ENCODE measurements around the gene CFAP46.
"Not testable (repeated sequence)": the region's sequence is repeated elsewhere in the genome, so short reads cannot be mapped to it uniquely, and the experiment has no call there.

Gene CFAP46

DNA sequence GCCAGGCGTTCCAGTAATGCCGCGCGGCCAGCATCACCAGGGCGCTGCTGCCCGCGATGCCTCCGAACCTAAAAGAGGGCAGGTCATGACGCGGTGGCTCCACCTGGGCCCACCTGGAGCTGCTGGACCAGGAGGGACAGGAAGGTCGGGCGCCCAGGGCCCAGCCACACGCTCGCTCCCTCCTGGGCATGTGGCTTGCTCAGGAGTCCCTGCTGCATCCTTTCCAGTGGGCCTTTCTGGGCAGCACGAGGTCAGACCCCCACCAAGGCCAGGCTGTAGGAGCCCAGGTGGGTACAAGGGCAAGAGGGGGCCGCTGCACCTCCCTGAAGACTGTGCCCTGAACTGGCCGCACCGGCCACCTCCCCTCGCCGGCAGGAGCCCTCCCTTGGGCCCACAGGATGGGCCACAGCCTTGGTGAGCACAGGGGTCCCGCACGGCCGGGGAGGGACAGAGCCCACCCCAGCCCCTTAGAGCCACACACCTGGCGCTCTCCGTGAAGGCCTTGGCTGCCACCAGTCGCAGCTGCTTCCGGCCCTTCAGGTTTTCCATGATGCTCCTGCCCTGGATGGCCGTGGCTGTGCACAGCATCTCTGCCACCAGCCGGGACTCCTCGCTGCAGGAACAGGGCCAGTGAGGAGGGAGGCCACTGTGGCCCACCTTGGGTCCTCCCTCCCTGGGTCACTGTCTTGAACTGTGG lies 43.2 kb downstream of the CFAP46 start:
- no peak for DNase-seq (ENCODE audit: low spot score)

DNA sequence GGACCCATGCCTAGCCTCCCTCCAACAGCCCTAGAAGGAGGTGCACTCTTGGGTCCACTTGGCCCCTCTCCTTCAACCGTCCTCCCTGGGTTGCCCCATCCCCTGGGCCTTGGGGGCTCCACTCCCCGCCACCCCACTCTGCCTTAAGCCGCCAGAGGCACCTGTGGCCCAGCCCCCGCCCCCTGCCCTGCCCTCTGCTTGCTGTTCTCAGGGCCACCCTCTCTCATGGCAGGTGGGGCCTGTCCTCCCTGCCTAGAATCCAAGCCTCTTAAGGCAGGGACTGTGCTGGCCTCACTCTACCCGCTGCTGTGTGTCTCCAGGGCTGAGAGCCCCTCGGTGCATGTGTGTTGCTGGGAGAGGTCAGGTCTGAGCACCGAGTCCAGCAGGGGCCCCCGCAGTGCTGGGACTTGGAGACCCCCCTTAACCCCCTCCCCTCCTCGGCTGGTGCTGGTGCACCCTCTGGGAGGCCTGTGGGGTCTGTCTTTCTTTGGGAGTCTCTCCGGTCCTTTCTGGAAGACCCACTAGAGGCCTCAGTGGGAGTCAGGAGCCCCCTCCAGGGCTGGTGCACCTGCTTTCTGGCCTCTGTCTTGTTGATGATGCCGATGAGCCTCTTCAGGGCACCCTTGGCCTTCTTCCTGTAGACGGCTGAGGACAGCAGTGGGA lies 43.8 kb downstream of the CFAP46 start:
- no peak for DNase-seq (ENCODE audit: low spot score)

DNA sequence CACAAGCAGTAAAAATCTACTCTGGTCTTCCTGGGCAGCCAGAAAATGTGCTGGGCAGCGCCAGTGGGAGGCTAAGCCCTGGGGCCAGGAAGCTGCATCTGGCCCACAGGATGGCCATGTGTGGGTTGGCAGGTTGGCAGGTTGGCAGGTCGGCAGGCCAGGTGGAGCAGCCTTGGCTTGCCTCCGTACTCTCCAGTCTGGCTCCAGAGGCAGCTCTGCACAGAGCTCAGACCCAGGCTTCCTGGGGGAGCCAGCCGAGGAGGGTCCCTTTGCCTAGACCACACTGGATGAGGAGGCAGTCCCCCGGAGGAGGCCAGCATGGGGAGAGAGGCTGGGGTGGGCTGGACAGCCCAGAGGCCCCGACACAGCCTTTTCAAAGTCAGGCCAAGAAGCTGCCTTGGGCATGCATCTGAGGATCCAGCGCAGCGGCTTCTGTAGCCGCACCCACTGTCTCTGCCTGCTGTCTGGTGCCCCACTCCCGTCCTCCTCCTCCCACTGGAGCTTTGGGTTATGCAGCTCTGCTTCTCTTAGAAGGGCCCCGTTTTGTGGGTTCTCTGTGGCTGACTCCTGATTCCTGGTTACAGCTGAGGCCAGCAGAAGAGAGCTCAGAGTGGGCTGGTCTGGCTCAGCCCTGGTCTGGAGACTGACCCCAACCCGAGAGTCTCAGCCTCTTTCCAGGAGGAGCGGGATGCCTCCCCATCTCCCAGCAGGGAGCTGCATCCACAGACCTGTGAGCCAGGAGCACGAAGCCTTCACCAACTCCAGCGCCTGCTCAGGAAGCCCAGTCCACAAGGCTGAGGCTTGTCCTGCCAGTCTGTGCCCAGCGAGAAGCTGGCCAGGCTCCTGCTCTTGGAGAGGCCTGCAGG lies 44.6 kb downstream of the CFAP46 start:
- DNase-seq (ENCODE audit: low spot score), result no peak

DNA sequence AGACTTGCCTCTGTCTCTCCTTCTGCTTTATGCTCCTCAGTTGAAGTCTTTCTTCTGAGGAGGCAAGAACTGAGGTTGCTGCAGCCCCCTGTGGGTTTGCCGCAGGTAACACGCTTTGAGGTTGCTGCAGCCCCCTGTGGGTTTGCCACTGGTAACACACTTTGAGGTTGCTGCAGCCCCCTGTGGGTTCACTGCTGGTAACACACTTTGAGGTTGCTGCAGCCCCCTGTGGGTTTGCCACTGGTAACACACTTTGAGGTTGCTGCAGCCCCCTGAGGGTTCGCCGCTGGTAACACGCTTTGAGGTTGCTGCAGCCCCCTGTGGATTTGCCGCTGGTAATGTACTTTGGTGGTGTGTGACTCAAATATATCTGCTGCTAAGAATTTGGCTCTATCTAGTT lies 48.6 kb downstream of the CFAP46 start:
- not testable (repeated sequence) for DNase-seq (ENCODE audit: low spot score)

DNA sequence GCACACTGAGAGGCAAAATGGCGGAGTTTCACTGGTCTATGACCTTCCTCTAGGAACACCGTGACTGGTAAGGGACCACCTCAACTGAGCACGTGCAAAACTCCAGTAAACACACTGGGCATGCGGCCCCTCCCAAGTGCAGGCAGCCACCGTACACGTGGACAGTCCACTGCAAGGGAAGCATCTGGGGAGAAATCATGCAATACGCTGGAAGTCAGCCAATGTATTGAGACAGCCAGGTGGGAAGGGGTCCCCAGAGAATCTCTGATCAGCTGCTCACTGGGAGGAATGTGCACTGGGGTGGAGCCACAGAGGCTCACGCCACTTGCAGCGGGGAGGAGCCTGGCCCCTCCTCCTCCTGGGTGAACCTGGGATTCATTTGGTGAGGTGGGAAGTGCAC lies 49.3 kb downstream of the CFAP46 start:
- DNase-seq (ENCODE audit: low spot score), result no peak

DNA sequence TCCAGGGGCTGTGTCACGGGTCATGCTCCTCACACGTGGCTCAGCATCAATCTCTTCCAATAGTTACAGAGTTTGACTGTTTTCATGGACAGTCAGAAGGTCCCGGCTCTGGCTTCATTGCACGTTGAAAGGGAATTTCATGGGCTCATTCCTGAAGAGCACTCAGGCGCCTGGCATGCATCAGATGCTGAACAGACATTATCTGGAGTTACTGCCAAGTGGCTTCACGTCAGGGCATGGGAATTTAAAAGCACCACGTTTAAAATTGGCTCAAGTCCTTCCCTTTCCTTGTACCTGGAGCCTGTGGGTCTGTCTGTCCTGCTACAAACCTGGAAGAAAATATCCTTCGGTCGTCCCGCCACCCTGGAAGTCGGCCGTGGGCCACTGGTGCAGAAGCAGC lies 50.4 kb downstream of the CFAP46 start:
- DNase-seq (ENCODE audit: low spot score), result no peak

DNA sequence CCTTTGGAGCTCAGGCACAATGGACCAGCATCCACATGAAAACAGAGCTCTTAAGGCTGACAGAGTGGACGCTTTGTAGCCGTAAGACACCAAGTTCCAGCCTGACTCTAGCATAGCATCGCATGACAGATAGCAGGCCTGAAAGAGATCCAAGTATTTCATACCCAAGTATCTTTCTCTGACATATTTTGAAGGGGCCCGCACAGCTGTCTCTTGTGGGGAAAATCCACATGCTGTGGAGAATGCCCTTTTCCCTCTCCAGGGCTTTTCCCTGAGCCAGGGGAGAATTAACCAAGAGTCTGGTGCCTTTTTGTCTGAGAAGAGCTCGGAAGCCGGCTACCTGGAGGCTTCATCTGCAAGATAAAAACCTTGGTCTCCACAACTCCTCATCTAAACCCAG lies 51.0 kb downstream of the CFAP46 start:
- no peak for DNase-seq (ENCODE audit: low spot score)

DNA sequence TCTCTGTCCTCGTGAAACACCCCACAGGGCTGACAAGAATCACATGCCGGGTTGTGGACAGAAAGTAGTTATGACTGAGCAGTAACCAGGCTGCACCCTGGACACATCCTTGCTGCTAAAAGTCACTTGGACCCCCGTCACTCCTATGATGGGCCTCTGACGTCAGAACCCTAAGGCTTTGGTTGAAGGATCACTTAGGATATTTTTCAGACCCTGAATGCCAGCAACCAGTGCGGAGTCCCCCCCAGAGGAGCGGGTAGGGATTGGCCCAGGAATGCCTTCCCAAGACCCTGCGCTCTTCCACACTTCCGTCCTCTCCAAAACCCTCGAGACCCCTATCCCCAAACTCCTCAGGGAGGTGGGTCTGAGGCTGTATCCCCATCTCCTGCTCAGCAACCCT lies 52.1 kb downstream of the CFAP46 start:
- no peak for DNase-seq (ENCODE audit: low spot score)

DNA sequence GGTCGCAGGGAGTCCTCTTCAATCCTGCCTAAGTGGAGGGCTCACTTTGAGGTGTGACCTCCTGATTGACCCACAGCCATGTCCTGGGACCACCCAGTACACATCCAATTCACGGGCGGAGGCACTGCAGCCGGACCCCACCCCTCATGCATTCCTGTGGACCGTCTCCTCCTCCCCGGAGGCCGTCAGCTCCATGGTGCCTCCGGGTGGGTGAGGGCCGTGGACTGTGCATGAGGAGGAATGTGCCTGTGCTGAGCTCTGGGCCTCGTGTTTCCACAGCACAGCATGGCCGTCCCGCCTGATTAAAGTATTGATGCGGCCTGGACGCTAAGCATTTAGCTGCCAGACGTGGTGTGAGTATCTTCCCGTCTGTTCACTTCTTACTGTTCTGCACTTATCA lies 52.8 kb downstream of the CFAP46 start:
- DNase-seq (ENCODE audit: low spot score), result no peak

DNA sequence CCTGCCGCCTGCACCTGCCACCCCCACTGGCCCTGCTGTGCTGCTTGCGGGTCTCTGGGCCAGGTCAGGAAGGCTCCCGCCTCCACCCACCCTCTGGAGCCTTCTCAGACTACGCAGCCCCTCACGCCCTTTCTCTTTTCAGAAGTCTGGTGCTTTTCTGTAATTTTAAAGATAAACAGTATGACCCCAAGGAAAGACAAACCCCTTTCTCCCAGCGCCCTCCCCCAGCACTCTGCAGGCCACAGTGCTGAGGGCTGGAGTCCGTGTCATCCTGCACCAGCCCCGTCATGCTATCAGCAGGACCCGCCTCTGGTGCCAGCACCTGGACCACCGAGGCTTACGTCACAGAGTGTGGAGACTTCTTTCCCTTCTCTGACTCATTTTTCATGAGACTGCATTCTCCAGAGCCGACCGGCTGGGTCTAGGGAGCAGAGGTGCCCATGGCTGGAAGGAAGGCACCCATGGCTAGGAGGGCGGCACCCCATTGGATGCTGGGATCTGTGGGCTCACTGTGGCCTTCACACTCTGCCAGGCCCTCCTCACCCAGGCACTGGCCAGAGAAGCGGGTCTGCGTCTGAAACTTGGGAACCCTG lies 53.4 kb downstream of the CFAP46 start:
- DNase-seq (ENCODE audit: low spot score), result no peak

DNA sequence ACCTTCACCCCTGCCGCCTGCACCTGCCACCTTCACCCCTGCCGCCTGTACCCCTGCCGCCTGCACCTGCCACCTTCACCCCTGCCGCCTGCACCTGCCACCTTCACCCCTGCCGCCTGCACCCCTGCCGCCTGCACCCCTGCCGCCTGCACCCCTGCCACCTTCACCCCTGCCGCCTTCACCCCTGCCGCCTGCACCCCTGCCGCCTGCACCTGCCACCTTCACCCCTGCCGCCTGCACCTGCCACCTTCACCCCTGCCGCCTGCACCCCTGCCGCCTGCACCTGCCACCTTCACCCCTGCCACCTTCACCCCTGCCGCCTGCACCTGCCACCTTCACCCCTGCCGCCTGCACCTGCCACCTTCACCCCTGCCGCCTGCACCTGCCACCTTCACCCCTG lies 53.9 kb downstream of the CFAP46 start:
- not testable (repeated sequence) for DNase-seq (ENCODE audit: low spot score)

DNA sequence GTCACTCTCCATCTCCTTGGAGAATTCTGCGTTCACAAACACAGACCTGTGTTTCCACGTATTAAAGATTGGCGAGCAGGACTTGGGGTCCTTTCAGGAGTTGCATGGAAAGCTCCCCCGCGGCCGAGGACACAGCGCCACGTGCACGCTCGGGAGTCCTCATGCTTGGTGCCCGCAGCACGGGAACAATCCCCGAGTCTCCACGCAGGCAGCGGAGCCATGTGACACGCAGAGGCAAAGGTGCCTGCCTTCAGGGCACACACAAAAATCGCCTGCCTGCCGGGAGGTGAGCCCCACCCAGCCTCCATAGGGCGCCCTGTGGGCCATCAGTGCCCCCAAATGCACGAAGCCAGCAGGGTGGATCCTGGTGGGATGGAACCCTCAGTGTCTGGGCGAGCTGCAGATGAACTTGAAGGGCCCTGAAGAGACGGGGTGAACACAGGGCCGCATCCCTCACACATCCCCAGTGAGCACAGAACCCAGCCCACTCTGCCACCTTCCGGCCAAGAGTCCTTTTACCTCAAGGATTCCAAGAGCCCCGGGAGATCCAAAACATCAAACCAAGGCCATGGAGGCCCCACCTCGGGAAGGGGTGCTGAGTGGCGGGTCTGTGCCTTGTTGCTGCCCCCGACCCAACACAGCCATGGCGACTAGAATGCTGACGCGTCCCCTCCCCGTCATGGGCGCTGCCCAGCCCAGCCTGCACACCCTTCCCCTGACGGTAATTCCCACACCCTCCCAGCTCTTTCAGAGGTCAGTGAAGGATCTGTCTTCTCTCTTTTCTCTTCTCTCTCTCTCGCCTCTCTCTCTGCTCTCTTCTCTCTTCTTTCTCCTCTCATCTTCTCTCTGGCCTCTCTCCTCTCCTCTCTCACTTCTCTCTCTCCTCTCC lies 55.9 kb downstream of the CFAP46 start:
- DNase-seq (ENCODE audit: low spot score), result no peak

DNA sequence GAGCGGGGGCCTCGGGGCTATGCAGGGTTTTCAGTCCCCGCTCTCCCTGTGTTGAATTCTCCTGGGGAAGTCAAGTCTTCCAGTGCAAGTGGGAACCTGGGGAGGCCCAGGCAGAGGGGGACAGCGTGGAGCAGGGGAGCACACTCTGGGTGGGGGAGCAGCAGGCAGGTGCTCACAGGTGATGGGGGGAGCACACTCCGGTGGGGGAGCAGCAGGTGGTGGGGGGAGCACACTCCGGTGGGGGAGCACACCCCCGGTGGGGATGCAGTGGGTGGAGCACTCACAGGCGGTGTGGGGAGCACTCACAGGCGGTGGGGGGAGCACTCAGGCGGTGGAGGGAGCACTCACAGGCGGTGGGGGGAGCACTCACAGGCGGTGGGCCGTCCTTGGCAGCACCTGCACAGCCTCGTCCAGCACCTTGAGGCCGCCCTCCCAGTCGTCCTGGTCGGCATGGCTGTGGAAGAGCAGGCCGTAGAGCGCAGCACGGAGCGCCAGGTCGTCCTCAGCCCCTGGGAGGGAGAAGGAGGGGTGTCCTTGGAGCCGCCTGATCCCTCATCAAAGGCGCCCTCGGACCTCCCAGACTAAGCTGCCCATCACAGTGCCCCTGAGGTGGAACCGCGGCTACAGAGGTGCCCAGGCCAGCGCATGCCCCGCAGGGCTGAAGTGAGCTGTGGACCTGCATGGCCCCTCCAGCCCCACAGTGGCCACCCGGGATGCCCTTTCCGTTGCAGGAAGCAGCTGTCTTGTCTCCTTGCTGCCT lies 56.7 kb downstream of the CFAP46 start:
- no peak for DNase-seq (ENCODE audit: low spot score)

DNA sequence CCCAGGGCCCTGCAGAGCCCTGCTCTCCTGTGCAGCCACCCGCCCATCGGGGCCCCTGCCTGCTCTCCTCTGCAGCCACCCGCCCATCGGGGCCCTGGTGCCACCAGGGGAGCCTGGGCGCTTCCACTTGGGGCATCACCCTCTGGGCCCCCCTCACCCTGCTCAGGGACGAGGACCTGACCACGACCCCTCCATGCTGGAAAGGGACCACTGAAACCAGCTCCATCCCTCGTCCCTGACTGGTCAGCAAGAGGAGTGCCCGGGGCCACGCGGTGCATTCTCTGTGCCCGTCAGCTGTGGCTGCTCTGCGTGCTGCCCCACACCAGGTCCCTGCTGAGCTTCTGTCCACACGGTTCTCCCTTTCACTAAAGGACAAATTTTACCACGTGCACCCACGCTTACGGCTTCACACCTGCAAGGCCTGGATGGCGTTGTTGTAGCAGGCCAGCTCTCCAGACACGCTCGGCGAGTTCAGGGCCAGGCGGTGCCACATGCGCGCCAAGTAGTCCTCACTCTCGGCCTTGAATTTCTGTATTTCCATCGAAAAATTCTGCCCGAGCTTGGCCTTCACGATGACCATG lies 57.6 kb downstream of the CFAP46 start:
- DNase-seq (ENCODE audit: low spot score), result no peak

DNA sequence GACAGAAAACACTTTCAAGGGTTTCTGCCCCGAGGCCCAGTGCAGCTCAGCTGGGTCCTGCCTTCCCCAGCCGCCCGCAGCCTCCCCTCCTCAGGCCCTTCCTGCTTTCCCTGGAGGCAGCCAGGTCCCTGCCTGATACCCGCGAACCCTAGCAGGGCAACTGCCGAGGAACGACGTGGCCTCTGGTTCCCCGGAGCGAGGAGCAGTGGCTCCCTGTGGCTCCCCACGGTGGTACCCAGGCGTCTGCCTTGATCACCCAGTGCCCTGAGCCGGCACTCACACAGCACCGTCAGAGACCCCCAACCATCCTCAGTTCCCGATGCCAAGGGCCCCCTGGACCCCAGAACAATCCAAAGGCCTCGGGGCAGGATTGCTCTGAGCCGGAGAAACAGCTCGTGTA lies 58.3 kb downstream of the CFAP46 start:
- DNase-seq (ENCODE audit: low spot score), result no peak

DNA sequence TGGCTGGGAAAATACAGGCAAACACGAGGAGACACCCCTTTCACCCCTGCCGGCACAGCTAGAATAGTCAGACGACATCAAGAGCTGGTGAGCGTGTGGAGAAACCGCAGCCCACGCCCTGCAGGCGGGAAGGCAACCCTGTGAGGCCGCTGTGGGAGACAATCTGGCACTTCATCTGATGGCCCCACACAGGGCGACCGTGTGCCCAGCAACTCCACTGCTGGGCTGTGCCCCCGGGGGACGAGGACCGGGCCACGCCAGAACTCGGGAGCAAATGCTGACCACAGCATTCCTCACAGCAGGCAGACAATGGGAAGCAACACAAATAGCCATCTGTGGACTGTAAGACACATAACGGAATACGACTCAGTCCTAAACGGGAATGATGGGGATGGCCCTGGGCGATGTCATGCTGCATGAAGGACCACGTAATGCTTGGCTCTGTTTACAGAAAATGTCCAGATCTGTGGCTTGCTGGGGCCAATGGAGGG lies 58.9 kb downstream of the CFAP46 start:
- DNase-seq (ENCODE audit: low spot score), result no peak

DNA sequence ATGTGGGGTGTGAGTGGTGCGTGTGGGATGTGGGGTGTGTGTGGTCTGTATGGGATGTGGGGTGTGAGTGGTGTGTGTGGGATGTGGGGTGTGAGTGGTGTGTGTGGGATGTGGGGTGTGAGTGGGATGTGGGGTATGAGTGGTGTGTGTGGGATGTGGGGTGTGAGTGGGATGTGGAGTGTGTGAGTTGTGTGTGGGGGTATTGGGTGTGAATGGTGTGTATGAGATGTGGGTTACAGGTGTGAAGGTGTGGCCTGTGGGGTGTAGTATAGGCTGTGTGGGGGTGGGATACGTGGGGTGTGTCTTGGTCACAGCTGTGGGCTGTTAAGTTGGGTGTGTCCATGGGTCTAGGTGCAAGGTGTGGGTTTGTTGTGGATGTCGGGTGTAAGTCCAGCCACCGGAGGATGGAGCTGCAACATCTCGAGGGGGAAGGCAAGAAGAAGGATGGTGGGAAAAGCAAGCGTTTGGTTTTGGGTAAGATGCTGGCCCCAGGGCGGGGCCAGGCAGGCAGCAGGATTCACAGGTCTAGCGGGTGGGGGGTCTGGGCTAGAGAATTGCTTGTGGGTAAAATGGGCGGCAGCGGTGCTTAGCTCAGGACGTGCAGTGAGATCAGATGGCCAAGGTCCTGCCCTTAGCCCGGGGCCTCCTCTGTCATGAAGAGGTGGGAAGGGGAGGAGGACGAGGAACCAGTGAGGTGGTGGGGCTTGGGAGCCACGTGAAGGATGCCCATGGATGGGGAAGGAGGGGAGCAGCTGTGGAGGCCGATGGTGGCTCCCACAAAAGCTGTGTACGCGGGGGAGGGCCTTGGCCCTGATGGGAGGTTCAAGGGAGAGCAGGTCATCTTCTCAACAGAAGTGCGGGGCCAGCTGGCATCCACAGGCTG lies 60.1 kb downstream of the CFAP46 start:
- no peak for DNase-seq (ENCODE audit: low spot score)

DNA sequence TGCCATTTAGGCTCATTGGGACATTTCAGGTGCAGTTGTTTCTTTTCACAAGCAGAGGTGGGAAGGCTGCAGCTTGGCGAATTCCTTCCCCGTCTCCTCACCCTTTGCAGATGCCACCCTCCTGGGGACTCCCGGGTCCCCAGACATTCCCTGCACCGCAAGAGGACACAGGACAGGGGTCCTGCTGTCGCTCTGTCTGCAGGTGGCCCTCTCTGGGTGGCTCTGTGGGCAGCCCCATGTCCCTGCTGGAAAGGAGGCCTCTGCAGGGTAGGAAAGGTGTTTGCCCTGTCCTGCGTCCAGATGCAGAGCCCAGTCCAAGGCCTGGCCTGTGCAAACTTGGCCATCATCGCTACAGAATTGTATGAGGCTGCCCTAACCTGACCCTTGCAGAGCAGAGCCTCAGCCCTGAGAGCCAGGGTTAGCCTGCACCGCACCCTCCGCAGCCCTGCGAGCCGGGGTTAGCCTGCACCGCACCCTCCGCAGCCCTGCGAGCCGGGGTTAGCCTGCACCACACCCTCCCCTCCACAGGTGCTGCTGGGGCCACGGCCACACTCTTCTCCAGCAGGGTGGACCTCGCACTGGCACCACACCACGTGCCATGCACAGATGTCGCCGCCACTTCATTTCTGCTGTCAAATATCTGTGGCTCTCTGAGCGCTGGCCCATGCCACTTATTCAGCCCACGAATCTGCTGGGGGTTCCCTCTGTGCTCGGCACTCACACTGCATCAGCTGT lies 61.0 kb downstream of the CFAP46 start:
- no peak for DNase-seq (ENCODE audit: low spot score)

Data from putamen (tissue), 1 donor.